NCI-H1048 (cell line): ENCODE results near the gene PIP5K1B.
A peak's percentile ranks its signal among the peaks of the same experiment; 100 is the strongest.

ENCODE experiments used
- DNase-seq: peaks from one replicate; lab custom pipeline; 2025; lab: John Stamatoyannopoulos, UW

PIP5K1B gene

DNA sequence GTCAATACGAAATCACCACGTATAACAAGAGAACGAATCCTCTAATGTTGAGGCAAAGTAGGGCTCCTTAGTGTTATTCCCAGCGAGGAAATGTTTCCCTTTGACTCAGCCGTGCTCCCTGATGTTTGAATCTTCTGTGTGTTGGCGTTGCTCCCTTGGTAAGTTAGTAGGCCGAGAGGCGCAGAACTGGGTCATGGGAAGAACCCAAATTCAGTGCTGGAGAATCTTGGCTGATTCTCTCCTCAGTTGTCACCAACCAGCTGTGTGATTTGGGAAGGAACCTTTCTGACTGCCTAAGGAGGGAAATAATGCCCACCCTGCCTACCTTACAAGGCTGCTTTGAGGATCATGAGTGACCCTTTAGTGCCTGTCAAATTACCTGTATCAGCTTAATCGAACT lies 286.4 kb downstream of the PIP5K1B start:
- no peak for DNase-seq

DNA sequence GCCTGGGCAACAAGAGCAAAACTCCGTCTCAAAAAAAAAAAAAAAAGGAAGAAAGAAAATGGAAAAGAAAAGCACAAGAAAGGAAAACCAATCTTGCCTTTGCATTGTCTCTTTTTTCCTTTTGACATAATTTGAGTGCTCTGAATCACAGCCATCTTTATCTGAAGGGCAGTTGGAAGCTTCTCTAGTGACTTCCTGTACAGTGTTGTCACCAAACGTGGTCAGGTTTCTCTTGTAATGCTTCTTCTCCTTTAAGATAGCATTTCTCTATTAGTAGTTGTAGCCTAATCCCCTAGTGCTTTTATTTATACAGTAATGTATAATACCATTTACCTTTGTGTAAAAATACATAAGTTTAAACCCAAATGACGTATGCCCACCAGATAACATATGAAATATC lies 290.7 kb downstream of the PIP5K1B start:
- no peak for DNase-seq

DNA sequence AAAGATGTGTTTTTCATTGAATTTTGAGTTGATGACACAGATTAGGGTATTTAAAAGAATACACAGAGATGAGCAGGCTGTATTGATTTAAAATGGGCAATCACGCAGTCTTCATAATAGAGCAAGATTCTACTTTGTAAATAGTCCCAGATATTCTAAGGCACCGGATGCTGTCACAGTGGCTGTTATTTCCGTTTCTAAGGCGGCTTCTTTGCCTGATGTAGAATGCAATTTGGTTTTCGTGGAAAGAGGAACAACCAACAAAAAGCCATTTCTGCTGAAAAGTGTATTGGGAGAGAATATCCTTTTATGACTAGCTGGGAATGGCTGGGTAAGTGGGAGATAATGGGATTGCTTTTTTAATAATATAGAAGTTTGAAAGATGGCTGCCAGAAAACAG lies 291.4 kb downstream of the PIP5K1B start:
- no peak for DNase-seq

DNA sequence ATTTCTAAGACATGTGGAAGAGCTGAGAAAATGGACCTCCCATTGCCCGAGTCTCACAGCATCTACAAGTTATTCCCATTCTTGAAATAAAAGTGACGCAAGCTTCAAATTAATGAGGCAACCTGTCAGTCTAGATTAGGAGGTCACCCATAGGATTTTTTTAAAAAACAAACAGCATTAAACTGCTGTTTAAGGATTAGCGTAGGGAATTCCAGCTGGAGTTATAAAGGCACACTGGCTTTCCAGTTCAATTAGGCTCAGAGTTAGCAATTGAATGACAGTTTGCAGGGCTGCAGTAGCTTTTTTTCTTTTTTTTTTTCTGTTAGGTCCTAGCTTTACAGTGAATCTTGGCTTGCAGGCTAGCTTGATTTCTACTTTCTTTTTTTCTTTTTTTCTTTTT lies 292.6 kb downstream of the PIP5K1B start:
- DNase-seq = no peak

DNA sequence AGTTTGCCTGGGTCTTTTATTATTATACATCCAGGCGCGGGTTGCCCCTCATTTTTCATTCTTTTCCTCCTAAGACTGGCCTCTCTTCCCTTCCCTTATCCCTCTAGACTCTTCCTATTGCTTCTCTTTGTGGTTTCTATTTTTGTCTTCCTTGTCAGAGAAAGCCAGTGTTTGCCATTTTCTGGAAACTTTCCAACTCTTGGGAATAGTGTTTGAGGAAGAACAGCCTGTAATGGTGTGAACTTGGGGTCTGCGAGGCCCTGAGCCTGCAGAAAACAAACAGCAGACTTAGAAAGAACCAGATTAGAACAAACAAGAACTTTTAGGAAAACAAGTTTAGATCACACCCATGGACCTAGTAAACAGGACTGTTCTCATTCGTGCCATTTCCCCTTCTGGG lies 293.3 kb downstream of the PIP5K1B start:
- DNase-seq = no peak

DNA sequence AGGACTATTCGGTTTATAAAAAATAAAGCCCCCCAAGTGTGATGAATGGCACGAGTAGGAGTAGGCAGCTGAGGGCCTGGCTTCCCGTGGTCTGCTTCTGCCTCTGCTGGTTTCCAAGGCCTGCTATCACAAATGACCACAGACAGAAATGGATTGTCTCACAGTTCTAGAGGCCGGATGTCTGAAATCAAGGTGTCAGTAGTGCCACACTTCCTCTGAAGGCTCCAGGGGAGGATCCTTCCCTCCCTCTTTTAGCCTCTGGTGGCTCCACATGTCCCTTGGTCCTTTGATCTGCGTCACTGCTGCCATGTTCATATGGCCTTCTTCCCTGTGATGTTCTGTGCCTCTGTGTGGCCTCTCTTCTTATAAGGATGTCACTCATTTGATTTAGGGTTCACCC lies 293.8 kb downstream of the PIP5K1B start:
- no peak for DNase-seq

DNA sequence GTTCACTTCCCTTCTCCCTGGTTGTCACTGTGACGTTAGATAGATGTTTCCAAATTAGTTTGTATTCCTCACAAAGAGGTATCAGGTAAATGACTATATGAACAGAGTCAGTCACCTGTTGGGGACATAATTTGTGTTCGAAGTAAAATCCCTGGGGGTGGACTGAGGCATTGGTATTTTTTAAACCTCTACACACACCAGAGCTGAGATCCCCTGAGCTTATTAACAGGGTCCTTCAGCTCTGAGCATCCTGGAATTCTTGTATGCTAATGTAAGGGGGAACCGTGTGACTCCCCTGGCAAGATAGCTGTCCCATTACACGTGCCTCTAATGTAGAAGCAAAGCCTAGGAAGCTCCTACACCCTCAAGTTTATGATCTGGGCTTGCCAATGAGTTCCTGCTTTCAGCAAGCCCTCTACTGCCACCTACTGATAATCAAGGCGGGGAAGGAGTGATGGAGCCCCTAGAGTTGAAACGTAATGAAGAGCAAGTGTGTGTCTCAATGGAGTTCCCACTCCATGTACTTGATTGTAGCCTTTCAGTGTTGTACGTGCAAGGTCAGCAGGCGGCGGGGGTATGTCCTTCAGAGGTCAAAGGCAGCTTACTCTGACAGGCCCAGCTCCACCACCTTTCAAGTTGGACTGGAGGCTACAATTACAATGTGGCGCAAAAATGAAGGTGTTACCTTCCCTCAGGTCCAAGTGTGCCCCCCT lies 294.5 kb downstream of the PIP5K1B start:
- no peak for DNase-seq

DNA sequence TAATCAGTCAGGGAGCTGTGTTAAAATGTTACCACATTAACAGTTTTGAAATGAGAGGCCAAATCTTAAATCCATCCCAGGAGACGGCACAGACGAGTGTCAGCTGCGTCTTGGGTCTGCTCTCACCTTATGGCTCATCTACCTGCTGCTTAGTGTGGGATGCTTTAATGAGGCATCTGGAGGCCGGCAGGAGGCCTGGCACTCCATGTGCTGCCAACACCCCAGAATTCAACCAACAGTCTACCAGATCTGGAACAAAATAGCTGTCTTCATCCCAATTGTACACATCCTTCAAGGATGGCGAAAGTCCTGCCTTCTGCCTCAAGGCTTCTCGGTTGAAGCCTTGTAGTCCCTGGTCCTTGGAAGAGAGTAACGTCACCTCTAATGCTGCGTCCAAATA lies 296.9 kb downstream of the PIP5K1B start:
- DNase-seq = no peak

DNA sequence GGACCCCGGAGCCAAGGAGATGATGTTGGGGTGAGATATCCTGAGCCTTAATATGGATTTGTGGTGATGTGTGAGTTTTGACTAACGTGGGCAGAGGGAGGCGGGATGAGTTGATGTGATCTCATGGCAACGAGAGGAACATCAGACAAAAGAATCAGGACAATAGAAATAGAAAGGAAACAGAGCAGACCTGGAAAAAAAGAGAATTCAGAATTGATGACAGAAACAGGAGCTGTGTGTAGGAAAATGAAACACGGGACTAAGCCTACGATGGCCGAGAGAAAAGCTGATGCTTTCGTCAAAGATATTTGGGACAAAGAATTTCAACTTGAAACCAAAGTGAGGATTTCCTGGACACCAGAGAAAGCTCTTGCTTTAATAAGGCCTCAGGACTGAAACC lies 298.0 kb downstream of the PIP5K1B start:
- DNase-seq = no peak

DNA sequence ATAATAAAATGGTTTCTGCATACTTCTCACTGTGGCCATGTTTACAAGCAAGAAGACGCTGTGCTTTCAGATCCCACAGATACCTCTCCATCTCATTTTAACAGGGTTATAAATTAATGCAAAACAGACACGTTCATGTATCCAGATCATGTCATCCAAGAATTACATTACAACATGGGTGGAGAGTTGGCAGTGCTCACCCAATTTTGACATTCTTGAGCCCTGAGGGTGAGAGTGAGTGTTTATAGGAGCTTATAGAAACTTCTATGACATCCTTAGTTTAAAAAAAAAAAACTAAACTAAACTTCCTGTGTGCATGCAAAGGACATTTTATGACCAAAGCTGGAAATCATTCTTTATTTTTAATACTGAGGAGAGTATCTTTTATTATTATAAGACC lies 299.8 kb downstream of the PIP5K1B start:
- DNase-seq = no peak

DNA sequence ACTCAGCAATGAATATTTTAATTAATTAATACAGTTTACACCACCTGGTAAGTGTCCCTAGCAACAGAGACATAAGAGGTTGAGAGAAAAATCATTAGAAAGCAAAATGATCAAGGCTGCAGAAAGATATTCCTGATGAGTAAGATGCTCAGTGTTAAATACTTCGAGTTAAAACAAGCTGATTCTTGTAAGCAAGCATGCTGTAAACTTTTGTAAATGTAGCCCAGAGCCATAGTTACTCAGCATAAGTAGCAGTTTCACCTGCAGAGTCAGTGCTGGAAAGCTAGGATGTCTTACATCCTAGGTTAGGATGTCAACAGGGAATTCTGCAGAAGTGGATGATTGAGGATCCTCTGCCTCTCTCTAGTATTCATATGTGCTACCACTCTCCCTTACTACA lies 304.7 kb downstream of the PIP5K1B start:
- no peak for DNase-seq

DNA sequence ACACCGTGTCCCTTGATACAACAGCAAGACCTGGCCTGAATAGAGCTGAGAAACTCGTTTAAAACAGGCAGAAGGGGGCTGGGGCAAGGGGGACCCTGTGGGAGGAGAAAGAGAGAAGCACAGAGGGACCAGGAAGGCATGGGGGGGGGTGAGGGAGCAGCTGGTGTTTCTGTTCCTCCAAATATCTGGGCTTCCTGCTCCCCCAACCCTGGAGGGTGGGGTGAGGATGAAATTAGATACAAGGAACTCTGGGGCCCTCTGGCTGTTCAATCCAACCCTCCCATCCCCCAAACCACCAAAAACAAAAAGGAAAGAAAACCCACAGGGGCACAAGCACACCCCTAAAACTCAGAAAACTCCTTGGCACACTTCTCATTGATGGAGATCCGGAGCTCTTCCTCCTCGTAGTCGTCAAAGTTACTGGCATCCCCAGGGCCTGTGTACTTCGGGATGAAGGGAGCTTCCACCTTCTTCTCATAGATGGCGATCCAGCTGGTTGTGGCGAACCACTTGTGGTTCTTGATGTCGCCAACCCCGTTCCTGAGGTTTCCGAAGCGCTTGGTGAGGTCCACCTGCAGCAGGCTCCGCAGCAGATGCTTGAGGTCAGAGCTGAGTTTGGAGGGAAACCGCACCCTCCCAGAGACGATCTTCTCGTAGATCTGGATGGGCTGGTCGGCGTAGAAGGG lies 307.8 kb downstream of the PIP5K1B start:
- no peak for DNase-seq

DNA sequence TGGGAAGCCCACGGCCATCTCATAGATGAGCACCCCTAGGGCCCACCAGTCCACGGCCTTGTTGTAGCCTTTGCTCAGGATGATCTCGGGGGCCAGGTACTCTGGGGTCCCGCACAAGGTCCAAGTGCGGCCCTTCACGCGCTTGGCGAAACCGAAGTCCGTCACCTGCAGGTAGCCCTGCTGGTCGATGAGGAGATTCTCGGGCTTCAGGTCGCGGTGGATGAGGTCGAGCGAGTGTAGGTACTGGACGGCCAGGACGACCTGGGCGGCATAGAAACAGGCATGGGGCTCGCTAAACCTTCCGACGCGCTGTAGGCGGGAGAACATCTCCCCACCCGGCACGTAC lies 308.3 kb downstream of the PIP5K1B start:
- no peak for DNase-seq

DNA sequence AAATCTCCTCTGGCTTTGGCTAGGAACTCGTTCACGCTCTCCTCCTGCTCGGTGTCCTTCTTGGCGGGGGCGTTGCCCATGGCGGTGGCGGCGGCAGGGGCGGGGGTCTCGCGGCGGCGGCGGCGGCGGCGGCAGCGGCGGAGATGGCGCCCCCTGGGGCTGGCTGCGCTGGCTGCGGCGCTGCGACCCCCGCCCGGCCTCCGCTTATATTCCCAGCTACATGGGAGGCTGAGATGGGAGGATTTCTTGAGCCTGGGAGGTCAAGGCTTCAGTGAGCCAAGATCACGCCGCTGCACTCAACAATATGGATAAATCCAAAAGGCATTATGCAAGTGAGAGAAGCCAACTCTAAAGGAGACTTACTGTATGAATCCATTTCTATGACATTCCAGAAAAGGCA lies 309.0 kb downstream of the PIP5K1B start, which contains the start of gene PRKACG:
Gene PRKACG, minus strand, starts transcription at position 101 of the 400 bp plus-strand sequence. Its CDS starts 21 bp downstream, at position 80.
- DNase-seq = no peak

DNA sequence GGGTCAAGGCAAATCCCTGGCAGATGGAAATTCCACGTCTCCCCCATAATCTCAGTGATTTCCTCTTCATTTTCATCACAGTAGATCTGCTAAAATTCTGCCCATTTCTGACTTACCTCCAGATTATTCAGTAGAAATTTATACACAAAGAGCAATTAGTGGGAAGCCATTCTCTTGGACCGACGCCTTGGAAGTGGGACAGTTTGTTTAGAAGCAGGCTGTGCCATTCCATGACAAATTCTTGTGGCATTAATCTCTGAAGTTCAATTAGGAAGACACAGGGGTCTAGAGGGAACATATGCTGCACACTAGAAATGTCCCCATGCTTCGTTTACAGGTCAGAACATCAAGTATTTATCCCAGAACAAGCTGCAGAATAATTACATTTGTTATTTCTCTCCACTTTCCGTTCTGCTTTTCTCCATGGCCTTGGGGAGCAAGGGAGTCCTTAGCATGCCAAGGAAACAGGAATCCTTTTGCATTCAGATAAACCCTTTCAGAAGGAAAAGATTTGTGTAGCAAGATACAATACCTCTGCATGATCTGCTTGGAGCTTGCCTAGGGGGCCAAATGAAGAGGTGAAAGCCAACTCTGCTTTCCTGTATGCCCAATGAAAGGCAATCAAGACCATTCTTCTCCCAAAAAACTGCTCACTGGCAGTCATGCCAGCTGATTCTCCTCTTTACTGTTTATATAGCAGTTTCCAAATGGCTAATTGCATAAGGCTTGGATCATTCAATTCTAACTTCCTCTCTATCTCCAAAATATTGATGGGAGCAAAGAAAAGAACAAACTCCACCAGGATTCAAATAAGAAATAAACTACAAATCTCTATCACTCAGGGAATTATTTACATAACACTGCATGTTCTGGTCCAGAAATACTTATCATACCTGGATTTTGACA lies 311.4 kb downstream of the PIP5K1B start:
- no peak for DNase-seq

DNA sequence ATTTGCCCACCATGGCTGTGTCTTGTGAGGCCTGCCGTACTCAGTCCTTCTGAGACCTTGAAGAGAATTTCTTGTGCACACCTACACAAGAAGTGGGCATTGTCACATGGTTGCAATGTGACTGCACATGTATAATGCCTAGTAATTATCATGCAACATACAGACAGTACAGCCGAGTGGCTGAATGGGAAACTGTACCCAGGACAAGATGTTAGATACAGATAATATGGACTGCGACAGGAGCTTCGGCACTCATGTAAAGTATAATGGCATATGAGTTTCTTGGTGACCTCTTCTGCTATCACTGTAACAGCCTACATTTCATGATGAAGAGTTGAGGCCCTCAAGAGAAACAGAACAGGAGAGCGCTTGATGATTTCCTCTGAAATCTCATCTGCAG lies 313.7 kb downstream of the PIP5K1B start:
- no peak for DNase-seq

DNA sequence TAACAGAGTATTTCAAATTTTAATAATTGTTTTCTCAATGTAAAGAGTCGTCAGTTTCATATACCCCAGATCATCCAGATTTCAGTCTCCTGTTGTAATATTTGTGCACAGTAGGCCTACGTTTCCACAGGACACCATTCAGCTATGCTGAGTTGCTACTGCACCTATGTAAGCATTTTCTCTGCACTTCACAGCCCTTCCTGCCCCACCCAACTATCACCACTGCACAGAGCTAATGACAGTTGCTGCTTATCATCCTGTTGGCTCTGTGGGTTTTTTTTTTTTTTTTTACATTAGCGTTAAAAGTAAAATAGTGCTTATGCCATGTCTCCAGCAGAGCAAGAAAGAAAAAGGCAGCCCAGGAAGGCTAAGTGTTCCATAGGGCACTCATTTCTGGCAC lies 314.8 kb downstream of the PIP5K1B start:
- no peak for DNase-seq

DNA sequence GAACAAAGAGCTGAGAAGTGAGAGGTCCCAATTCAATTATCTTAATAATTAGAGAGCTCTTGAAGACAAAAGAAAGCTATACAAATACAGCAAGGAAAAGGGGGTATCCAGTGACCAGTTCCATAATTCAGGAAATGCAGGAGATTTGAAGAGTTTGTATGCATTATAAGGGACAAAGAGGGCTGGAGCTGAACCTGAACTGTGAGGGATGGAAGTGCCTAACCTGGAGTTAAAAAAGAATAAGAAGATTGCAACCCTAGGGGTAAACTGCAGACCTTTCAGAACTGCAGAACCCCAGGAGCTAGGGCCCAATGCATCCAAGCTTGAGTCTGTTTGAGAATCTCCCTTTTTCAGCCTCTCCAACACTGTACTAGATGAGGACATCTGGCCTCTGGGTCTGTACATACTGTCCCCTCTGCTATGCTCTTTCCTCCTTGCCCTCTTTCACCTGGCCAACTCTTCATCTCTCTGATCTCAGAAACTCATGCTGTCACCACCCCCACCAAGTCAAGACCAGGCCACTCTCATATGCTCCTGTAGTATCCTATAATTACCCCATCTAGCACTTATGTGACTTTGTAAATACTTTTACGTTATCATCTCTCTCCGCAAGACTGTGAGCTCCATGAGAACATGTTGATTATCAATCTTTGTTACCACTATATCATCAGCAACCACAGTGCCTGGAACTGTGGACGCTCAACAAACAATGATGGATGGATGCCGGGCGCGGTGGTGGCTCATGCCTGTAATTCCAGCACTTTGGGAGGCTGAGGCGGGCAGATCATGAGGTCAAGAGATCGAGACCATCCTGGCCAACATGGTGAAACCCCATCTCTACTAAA lies 315.5 kb downstream of the PIP5K1B start:
- no peak for DNase-seq

DNA sequence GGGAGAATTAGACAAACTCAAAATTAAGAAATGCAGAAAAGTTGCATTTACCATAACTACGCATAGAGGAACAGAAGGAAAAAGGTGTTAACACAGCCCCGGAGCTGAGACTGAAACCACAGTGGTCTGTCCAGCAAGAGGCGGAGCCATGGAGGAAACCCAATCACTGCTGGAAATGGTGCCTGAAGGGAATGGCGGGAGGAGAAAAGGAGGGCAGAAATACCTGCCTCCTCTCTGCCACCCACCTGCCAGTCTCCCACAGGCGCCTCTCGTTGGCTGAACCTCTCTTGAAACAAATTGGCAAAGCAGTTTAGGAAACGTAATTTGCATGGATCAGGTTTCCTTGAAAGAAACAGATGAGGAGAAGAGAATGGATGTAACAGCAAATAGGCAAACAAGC lies 318.6 kb downstream of the PIP5K1B start:
- DNase-seq = peak; percentile 32

DNA sequence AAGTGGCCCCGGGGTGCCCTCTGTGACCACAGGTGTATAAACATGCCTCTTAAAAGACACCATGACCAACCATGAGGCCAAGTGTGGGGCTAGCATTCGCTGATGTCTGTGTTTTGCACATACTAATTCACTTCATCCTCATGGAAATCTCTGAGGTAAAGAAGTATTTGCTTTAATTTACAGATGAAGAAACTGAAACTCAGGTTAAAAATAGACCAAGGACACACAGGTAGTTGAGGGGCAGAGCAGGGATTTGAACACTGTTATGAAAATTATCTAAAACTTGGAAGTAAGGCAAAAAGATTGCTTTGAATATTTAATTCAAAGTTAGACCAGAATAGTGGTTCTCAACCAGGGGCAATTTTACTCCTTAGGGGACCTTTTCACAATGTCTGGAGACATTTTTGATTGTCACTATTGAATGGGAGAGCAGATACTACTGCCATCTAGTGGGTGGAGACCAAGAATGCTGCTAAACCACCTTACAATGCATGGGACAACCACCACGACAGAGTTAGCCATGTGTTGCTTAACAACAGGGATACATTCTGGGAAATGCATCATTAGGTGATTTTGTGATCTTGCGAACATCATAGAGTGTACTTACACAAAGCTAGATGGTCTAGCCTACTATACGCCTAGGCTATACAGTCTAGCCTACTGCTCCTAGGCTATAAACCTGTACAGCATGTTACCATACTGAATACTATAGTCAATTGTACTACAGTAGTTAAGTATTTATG lies 322.5 kb downstream of the PIP5K1B start:
- DNase-seq = peak; percentile 20

DNA sequence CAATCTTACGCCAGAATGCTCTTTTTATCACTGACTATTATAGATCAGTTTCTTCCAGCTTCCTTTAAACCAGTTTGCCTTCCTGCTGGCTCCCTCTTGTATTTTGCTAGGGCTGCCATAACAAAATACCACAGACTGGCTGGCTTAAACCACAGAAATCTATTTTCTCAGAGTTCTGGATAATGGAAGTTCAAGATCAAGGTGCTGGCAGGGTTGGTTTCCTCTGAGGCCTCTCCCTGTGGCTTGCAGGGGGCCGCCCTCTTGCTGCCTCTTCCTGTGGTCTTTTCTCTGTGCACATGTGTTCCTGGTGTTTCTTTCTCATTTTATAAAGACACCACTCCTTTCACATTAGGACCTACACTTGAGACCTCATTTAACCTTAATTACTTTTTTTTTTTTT lies 323.7 kb downstream of the PIP5K1B start:
- DNase-seq = no peak
